Activated CD4-positive, alpha-beta T cell treated with anti-CD3 and anti-CD28 coated beads for 1 hour (primary cell): ENCODE results near the gene PLA2G1B.
A peak's percentile ranks its signal among the peaks of the same experiment; 100 is the strongest.

Source experiments
- DNase-seq: peaks from one replicate; pipeline ENCODE4 v3.0.0-alpha.2; 2020

PLA2G1B gene

DNA sequence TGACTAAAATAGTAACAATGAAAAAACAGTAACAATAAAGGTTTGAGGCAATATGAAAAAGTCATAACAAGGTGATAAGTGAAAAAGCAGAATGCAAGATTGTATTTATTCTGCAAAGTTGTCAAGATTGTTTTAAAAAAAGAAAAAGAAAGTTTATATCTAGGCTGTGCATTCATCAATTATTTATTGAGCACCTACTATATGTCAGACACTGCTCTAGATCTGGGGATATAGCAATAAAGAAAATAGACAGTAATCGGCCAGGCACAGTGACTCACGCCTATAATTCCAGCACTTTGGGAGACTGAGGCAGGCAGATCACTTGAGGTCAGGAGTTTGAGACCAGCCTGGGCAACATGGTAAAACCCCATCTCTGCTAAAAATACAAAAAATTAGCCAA, 3.8 kb downstream of the PLA2G1B start:
- no peak for DNase-seq

- no peak for DNase-seq
These were observed 6.0 kb downstream of the PLA2G1B start for GRCh38 chr12:120321382-120322202.

DNA sequence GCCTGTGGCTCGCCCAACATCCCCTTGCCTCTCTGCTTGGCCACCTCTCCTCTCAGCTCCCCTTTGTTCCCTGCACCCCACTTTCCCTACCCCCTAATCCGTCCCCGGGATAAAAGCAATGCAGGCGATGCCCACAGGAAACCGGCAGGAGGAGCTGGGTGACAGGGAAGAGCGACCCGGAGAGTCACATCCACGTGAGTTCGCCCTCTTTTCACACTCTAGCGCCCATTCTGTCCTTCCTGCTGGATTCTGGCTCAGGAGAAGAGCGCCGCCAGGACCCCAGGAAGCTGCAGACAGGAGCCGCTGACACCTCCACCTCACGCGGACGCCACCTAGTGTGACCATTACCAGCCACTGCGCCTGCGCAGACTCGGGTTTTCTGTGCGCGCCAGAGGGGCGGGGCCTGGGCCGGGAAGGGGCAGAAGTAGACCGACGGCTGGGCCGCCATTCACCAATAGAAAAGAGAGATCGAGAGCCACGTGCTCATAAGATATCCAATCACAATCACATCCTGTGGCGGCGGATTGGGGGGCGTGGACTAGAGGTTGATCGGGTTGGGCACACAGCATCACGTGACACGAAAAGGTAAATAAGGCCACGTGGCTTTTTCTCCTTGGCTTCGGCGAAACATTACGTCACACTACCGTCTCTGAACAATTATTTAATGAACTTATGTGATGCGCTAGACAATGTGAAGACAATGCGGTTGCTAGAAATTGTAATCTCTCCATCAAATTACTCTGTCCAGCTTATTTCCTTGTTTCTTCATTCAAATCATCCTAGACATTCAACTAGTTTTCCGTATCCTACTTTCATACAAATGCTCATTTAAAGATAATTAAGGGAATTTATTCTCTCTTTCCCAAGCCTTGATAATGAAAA, 10.1 kb downstream of the PLA2G1B start:
- DNase-seq: peak; percentile 100

DNA sequence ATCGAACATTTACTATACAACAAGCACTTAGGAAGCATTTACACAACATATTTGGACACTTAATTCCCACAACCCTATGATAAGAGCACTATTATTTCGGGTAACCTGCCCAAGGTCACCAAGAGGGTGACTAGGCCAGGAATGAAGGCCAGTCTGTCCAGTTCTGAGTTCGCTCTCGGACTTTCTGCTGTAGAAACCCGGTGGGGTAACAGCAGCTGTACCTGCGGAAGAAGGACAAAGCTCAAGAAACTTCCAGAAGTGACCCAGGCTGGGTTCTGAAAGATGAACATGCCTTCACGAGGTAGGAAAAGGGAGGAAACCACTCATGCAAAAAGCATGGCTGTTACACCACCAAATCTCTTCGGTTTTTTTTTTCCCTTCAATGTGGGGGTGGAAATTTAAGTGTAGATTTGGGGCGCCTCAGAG, 10.8 kb downstream of the PLA2G1B start:
- no peak for DNase-seq

GRCh38 chr12:120314220-120314619, 13.4 kb downstream of the PLA2G1B start:
- no peak for DNase-seq

GRCh38 chr12:120301962-120302815, 25.4 kb downstream of the PLA2G1B start, which contains the start of gene SIRT4:
SIRT4 (plus strand) TSS chr12:120302321; CDS start chr12:120303562, 1,241 bp downstream.
- peak; percentile 76 for DNase-seq

- DNase-seq: peak; percentile 66
These were observed 34.7 kb downstream of the PLA2G1B start, which contains the start of gene RNU4-1 for GRCh38 chr12:120292661-120293531. RNU4-1 (minus strand) TSS chr12:120293237.

GRCh38 chr12:120292411-120292660, 35.2 kb downstream of the PLA2G1B start:
- no peak for DNase-seq

DNA sequence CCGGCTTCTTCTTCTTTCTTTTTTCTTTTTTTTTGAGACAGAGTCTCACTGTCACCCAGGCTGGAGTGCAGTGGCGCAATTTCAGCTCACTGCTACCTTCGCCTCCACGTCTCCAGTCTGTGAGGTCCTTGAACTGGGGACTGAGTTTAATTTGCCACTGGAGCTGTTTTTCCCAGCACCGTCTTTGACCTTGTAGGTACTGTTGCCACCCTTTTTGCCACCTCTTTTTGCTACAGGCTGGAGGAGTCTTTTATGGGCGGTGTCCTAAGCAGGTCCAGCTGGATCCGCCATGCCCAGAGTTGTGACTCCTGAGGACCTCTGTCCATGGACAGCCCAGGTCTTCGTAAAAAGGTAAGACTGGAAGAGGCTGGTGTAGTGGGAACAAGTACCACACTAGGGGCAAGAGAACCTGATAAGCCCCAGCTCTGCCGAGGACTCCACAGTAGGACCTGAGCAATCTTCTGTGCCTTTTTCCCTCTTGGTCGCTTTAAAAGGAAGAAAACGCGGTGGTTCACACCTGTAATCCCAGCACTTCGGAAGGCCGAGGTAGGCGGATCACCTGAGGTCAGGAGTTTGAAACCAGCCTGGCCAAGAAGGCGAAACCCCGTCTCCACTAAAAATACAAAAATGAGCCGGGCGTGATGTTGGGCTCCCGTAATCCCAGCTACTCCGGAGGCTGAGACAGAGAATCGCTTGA, 36.8 kb downstream of the PLA2G1B start:
- DNase-seq: peak; percentile 9

DNA sequence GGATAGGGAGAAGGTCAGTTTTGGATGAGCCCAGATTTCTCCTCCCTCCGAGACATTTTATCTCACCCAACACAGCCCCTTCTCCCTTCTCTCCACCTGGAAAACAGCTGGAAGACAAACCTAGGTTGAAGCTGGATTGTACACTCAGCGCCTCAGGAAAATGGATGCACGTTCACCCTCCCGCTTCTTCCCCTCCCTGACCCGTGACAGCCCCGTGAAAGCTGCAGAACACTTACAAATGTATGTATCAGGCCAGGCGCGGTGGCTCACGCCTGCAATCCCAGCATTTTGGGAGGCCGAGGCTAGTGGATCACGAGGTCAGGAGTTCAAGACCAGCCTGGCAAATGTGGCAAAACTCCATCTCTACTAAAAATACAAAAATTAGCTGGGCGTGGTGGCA, 40.1 kb downstream of the PLA2G1B start:
- no peak for DNase-seq

GRCh38 chr12:120286768-120287490, 40.6 kb downstream of the PLA2G1B start:
- no peak for DNase-seq

GRCh38 chr12:120284381-120284780, 43.2 kb downstream of the PLA2G1B start:
- no peak for DNase-seq

- DNase-seq: no peak
These were observed 44.3 kb downstream of the PLA2G1B start for GRCh38 chr12:120283318-120283717.

DNA sequence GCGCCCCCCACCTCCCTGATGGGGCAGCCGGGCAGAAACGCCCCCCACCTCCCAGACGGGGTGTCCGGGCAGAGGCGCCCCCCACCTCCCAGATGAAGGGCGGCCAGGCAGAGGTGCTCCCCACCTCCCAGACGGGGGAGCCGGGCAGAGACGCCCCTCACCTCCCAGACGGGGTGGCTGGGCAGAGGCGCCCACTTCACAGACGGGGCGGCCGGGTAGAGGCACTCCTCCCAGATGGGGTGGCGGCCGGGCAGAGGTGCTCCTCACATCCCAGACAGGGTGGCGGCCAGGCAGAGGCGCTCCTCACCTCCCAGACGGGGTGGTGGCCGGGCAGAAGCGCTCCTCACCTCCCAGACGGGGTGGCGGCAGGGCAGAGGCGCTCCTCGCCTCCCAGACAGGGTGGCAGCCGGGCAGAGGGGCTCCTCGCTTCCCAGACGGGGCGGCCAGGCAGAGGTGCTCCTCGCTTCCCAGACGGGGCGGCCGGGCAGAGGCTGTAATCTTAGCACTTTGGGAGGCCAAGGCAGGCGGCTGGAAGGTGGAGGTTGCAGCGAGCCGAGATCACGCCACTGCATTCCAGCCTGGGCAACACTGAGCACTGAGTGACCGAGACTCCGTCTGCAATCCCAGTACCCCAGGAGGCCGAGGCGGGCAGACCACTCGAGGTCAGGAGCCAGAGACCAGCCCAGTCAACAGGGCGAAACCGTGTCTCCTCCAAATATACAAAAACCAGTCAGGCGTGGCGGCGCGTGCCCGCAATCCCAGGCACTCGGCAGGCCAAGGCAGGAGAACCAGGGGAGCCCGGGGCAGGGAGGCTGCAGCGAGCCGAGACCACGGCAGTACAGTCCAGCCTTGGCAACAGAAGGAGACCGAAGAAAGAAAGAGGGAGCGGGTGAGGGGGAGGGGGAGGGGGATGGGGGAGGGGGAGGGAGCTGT, 49.2 kb downstream of the PLA2G1B start:
- no peak for DNase-seq

DNA sequence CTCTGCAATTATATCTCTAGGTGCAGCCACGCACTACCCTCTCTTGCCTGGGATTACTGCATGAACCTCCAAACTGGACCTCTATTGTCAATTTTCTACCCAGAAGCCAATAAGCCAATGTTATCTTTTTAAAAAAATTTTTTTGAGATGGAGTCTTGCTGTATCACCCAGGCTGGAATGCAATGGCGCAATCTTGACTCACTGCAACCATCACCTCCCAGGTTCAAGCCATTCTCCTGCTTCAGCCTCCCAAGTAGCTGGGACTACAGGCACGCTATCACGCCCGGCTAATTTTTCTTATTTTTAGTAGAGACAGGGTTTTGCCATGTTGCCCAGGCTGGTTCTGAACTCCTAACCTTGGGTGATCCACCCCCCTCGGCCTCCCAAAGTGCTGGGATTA, 50.8 kb downstream of the PLA2G1B start:
- DNase-seq: no peak
